Right renal pelvis (tissue), 4 donors: Measurements from ENCODE around the gene MARK2. TPM values are rescaled to one million over a fixed set of nuclear protein-coding genes. Genes with fewer than 3 reads are reported as not detected.
"Not testable (repeated sequence)": the region's sequence is repeated elsewhere in the genome, so short reads cannot be mapped to it uniquely, and the experiment has no call there.

Experiments
- DNase-seq, 4 donors: peaks; one replicate each; pipeline ENCODE4 v3.0.0-alpha.2; 2013; ENCODE audit warnings: low read depth in 4 of 4, low spot score in 3 of 4, missing footprints in 1 of 4
- polyA plus RNA-seq, 4 donors: library from polyadenylated mRNA; unstranded; fragments of 120-200 nt; gene quantifications; one replicate each; pipeline ENCODE4 v1.2.1, GENCODE V29; 2013; ENCODE audit not compliant: insufficient read length in 4 of 4

Gene MARK2
- polyA plus RNA-seq, 4 donors = 31.5 to 39.5 (median 36.9) TPM

DNA sequence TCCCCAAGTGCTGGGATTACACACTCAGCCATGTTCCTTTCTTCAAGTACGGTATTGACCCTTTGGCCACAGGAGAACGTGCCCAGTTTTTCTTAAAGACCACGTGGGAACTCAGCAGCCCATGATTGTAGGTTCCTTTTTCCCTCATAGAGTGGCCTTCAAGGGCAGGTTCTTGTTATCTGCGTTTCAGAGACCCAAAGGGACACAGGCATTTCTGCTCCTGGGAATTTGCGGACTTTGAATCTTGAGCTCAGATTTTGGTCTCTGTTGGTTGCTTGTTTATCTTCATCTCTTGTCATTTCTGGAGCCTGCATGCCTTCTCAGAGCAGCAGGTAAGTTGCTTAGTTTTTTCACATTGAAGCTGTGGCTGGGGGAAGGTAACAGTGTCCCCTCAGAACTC is 12.0 kb downstream of the MARK2 start:
- no peak for DNase-seq

GRCh38 chr11:63851364-63851763 is 12.5 kb downstream of the MARK2 start:
- DNase-seq = no peak

DNA sequence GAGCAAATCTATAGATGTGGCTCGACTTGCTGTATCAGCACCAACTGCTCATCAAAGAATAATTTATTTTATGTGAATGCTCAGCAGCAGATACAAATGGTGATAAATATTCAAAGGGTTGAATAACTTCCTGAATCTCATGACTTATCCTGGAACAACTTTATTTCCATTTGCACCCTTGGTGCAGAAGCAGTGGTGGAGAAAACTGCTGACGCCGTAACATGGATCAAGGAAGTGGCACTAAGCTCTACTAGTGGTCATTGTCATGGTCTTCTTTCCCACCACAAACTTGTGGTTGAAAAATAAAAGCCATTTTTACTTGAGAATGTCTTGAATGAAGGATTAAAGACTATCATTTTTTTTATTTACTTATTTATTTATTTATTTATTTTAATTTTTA is 14.6 kb downstream of the MARK2 start:
- no peak for DNase-seq

GRCh38 chr11:63854696-63855095 is 15.8 kb downstream of the MARK2 start:
- DNase-seq = no peak

DNA sequence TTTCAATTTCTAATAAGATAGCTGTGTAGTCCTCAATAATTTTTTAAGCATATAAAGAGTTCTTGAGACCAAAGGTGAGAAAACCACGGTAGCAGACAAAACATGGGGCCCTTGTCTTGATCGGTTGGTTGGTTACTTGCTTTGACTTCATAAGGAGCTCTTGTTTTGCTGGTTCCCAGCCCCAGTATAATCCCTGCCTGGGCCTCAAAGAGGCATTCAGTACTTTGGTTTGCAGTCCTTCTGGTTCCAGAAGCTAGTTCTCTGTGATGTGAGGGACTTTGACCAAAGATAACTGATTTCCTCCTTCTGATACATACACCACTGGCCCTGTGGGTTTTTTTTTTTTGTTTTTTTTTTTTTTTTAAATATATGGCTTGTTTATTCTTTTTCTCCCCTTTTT is 17.1 kb downstream of the MARK2 start:
- DNase-seq = no peak

DNA sequence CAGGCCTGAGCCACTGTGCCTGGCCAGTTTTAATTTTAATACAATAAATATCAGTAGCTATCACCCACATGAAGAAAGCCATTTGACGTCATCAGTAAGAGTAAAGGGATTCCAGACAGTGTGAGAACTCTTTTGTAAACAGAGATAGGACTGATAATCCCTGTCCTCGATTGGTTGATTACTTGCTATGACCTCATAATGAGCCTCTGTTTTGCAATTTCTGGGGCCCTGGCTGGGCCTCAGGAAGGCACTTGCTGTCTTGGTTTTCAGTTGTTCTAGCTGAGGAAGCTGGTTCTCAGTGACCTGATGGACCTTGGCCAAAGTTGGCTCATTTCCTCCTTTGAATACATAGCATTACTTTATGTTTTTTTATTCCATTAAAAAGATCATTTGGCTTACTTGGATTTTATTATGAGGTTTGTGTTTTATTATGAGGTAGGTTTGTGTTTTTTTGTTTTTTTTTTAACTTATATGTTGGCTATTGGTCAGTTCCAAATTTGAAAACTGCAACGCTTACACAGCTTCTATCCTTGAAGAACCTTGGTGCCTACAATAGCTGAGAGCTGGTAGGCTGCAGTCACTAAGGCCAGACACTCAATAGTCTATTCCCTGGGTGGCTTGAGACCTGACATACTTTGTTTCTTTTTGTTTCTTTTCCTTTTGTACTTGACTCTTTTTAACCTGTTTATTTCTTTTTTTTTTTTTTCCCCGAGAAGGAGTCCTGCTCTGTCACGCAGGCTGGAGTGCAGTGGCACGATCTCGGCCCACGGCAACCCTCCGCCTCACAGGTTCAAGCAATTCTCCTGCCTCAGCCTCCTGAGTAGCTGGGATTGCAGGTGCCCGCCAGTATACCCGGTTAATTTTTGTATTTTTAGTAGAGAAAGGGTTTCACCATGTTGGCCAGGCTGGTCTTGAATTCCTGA is 20.0 kb downstream of the MARK2 start:
- no peak for DNase-seq

- DNase-seq = no peak
Measured at GRCh38 chr11:63862923-63863322, 24.0 kb downstream of the MARK2 start.

GRCh38 chr11:63863620-63864019 is 24.7 kb downstream of the MARK2 start:
- not testable (repeated sequence) for DNase-seq

DNA sequence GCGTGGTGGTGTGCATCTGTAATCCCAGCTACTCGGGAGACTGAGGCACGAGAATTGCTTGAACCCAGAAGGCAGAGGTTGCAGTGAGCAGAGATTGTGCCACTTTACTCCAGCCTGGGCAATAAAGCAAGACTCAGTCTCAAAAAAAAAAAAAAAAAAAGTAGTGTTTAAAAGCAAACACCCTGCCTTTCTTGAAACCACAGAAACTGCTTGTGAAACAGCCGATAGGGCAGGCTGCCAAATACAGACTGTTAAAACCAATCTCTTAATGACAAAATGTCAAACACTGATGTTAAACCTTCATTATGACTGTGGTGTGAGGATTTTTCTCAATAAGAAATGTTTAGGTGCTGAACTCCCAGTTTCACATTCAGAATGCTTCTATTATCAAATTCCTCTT is 27.3 kb downstream of the MARK2 start:
- DNase-seq = no peak

- DNase-seq = no peak
Measured at GRCh38 chr11:63867511-63867910, 28.6 kb downstream of the MARK2 start.

DNA sequence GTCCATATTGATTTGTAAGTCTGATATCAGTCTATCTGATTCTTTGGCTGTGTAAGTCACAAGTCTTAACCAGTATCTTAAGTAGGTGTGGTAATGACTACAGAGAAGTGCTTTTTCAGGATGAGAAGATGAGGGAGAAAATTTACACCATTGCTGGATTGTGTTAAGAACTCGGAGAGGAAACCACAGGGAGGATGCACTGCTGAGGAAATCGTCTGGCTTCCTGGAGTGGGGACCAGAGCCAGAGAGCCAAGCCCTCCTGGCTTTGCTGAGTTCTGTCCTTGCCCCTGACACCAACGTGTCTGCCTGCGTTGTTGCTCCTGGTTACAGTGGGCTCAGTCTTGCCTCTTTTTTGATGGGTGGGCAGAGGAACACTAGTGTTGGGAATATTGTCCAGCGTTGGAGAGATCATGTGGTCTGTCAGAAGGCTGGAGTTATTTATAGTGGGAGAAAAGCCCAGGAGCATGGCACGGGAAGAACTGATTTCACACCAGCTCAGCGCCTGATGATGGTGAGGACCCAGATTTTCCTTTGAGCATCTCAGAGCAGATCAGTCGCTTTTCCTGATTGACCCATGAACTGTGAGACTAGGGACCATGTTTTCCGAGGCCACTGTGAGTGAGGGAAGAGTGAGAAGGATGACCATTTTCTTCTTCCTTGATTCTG is 29.6 kb downstream of the MARK2 start:
- no peak for DNase-seq

DNA sequence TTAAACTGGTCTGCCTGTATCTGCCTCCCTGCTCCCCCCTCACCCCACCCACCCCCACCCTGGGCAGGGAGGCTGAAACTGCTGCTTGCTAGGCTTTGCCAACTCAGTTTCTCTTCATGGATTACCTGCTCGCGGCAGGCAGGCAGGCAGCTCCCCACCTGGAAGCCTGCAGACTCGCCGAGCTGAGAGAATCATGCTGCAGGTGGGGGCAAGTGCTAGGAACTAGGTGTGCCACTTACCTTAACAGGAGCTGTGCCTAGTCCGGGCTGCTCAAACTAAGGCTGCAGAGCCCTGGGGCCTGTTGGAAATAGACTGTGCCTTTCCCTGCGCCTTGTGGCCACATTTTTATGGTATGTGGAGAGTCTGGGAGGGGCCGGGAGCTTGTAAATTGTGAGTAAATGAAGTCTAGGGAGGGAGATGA is 30.3 kb downstream of the MARK2 start:
- DNase-seq = no peak

DNA sequence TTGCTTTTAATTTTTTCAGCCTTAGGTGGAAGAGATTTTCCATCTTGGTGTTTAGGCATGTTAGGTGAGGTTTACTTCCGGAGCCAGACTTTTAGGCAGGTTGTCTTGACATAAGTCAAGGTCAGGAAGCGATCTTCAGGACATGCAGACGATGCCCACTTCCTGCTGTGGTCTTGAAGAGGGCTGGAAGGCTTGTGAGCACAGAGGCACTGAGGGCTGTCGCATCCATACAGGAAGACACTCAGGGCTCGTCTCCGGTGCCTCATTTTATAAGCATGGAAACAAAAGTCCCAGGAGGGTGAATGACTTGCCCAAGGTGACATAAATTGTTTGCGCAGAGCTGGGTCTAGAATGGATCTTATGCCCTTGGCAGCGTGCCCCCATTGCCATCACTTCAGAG is 30.8 kb downstream of the MARK2 start:
- no peak for DNase-seq

DNA sequence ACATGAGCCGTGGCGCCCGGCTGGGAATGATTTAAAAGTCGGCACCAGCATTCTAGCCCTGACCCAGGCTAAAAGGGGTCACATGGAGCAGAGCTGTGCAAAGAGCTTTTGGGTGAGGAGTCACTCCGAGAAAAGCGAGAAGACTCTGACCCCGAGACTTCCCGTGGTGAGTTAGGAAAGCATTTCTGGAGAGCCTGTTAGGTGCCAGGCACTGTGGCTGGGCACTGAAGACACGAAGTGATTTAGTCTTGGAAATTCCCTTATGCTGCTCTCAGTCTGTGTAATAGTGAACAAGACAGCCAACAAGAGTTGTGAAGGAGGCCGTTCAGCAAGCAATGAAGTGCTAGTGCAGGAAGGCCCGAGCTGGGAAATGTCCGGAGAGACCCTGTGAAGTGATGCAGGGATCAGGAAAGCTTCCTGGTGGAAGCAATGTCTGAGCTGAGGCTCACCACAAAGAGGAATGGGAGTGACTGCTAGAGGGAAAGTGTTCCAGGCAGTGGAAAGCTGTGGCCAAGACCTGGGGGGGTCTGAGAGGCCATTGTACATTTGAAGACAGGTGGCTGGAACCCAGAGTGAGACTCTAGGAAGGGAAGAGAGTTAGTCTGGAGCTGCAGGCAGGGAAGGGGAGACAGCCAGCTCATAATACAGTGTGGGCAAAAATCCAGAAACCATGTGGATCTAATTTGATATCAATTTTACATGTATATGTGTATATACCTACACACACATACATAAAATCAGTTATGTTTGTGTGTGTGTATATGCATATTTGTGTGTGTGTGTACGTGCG is 31.6 kb downstream of the MARK2 start:
- DNase-seq = no peak

GRCh38 chr11:63871962-63872799 is 33.3 kb downstream of the MARK2 start:
- peak in 3 of 4 donors; percentile 38 to 58 (median 47) for DNase-seq

GRCh38 chr11:63872800-63873197 is 33.9 kb downstream of the MARK2 start:
- DNase-seq = no peak

GRCh38 chr11:63873311-63873710 is 34.4 kb downstream of the MARK2 start:
- DNase-seq = no peak

DNA sequence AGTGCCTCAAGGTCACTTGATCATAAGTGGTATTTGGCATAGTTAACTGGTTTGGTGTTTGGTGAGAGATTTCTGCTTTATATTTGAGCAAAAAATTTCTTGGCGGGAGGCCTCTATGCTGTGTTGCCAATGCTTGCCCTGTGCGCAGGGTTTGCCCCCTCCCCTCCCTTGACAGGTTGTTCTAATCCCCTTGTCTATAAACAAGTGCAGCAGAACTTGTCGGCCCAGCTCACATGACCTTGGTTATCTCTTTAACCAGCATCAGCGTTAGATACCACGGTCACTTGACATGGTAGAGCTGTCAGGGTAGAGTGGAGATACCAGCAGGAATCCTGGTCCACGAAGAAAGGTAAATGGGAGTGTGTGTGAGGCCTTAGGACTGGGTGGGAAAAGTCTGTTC is 35.6 kb downstream of the MARK2 start:
- no peak for DNase-seq

GRCh38 chr11:63875506-63876065 is 36.7 kb downstream of the MARK2 start:
- DNase-seq = no peak

- DNase-seq = no peak
Measured at GRCh38 chr11:63876616-63877015, 37.7 kb downstream of the MARK2 start.
